ENCODE data around the gene ACAD11.
"Not testable (repeated sequence)": the region's sequence is repeated elsewhere in the genome, so short reads cannot be mapped to it uniquely, and the experiment has no call there.

The ACAD11 gene

DNA sequence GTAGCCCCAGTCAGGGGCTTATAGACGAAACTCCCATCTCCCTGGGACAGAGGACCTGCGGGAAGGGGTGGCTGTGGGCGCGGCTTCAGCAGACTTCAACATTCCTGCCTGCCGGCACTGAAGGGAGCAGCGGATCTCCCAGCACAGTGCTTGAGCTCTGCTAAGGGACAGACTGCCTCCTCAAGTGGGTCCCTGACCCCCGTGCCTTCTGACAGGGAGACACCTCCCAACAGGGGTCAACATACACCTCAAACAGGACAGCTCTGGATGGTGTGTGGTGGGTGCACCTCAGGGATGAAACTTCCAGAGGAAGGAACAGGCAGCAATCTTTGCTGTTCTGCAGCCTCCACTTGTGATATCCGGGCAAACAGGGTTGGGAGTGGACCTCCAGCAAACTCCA, 53.0 kb downstream of the ACAD11 start:
- not testable (repeated sequence) for H3K4me3 Mint-ChIP-seq; ATAC-seq (ENCODE audit: low read depth); H3K27ac Mint-ChIP-seq; H3K27me3 Mint-ChIP-seq; DNase-seq (ENCODE audit: low spot score in 2 of 2); H3K9me3 Mint-ChIP-seq; H3K4me1 Mint-ChIP-seq
- H3K36me3 Mint-ChIP-seq = peaks cover 46% of the 10 kb centered on the region

- Mint-ChIP-seq H3K4me3 (no peak overlapping the region), H3K4me1 (peaks cover under 1% of the 10 kb centered on the region), H3K27me3 (no peaks in the 10 kb centered on the region), H3K27ac (no peak overlapping the region), H3K9me3 (peaks cover 4% of the 10 kb centered on the region), H3K36me3 (peaks cover 43% of the 10 kb centered on the region)
- DNase-seq (ENCODE audit: low spot score in 2 of 2) (no peak), ATAC-seq (ENCODE audit: low read depth) (no peak)
Measured at GRCh38 chr3:132606085-132606484, 53.5 kb downstream of the ACAD11 start.

GRCh38 chr3:132605374-132605792, 54.2 kb downstream of the ACAD11 start:
- ATAC-seq (ENCODE audit: low read depth) (no peak), DNase-seq (ENCODE audit: low spot score in 2 of 2) (no peak)
- Mint-ChIP-seq H3K36me3 (peaks cover 42% of the 10 kb centered on the region), H3K27ac (no peak overlapping the region), H3K9me3 (peaks cover 4% of the 10 kb centered on the region), H3K4me3 (no peak overlapping the region), H3K27me3 (no peaks in the 10 kb centered on the region), H3K4me1 (no peaks in the 10 kb centered on the region)

GRCh38 chr3:132600614-132601013, 59.0 kb downstream of the ACAD11 start:
- H3K27me3 Mint-ChIP-seq = not testable (repeated sequence)
- peaks cover 24% of the 10 kb centered on the region for H3K36me3 Mint-ChIP-seq

GRCh38 chr3:132598181-132598580, 61.4 kb downstream of the ACAD11 start:
- no peaks in the 10 kb centered on the region for H3K27me3 Mint-ChIP-seq
- H3K4me1 Mint-ChIP-seq = peaks cover 2% of the 10 kb centered on the region
- no peaks in the 10 kb centered on the region for H3K9me3 Mint-ChIP-seq
- ATAC-seq (ENCODE audit: low read depth) (no peak), DNase-seq (ENCODE audit: low spot score in 2 of 2) (no peak)
- H3K36me3 Mint-ChIP-seq = peaks cover 29% of the 10 kb centered on the region
- H3K4me3 Mint-ChIP-seq = no peak overlapping the region
- H3K27ac Mint-ChIP-seq = no peak overlapping the region

More at GRCh38 chr3:132600614-132601013, 59.0 kb downstream of the ACAD11 start:
- H3K4me1 Mint-ChIP-seq; H3K9me3 Mint-ChIP-seq; H3K4me3 Mint-ChIP-seq; DNase-seq (ENCODE audit: low spot score in 2 of 2); H3K27ac Mint-ChIP-seq; ATAC-seq (ENCODE audit: low read depth): not testable (repeated sequence)

DNA sequence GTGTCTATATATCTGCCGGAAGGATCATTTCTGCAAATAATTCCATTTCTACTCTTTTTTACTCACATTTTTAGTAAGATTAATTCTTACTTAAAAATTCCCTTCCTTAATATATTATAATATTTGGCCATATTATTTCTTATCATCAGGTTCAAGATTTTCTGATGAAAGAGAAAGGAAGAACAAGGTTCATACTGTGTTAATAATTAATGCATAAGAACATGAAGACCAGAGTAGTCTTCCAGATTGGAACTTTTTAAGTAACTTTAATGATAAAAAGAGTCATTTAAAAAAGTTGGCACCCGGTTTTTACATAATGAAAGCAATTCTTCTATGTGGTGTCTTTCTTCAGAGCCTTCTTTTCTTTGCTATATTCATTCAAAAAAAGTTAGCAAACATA, 61.9 kb downstream of the ACAD11 start:
- no peak for ATAC-seq (ENCODE audit: low read depth)
- H3K4me3 Mint-ChIP-seq = no peak overlapping the region

DNA sequence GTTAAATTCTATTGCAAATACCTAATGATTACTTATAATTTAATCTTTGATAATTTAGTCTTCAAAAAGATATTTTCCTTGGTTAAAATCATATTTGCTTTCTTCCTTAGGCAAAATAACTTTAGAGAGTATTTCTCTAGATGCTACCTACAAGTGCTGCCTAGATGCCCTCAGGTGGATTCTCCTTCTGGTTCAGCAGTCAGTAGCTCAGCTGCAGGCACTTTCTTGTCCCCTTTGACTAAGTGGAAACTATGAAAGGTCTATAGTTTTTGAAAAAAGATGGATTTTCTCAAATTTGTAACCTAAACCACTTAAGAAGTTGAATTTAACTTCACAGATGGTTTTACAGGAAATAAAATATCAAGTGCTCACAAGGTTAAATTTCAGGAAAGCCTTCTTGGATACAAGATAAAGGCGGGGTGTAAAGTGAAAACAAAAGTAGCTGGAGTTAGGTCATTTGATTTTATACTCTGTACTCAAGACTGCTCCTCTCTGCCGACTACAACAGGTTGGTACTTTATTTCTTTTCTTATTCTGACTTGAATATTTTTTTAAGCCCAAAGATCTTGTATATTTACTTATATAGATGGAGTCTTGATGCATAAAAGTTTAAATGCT, 62.7 kb downstream of the ACAD11 start, which contains the start of gene ACKR4:
ACKR4 (plus strand) TSS at position 455 of the 618 bp plus-strand sequence. CDS start 3,128 bp downstream, outside the sequence.
- no peak for ATAC-seq (ENCODE audit: low read depth)
- H3K4me1 Mint-ChIP-seq = peaks cover 2% of the 10 kb centered on the region
- no peak for DNase-seq (ENCODE audit: low spot score in 2 of 2)
- H3K36me3 Mint-ChIP-seq = peaks cover 29% of the 10 kb centered on the region
- no peaks in the 10 kb centered on the region for H3K27me3 Mint-ChIP-seq
- no peak within 1 kb of the TSS for H3K27ac Mint-ChIP-seq
- no peaks in the 10 kb centered on the region for H3K9me3 Mint-ChIP-seq
- H3K4me3 Mint-ChIP-seq = no peak within 1 kb of the TSS

More for the DNA sequence above, 61.9 kb downstream of the ACAD11 start:
- no peak overlapping the region for H3K27ac Mint-ChIP-seq
- H3K4me1 Mint-ChIP-seq = peaks cover 2% of the 10 kb centered on the region
- H3K9me3 Mint-ChIP-seq = no peaks in the 10 kb centered on the region
- H3K27me3 Mint-ChIP-seq = no peaks in the 10 kb centered on the region
- no peak for DNase-seq (ENCODE audit: low spot score in 2 of 2)
- H3K36me3 Mint-ChIP-seq = peaks cover 29% of the 10 kb centered on the region

- Mint-ChIP-seq H3K4me3 (no peak overlapping the region), H3K4me1 (peaks cover 2% of the 10 kb centered on the region), H3K36me3 (peaks cover 31% of the 10 kb centered on the region), H3K27me3 (no peaks in the 10 kb centered on the region), H3K27ac (no peak overlapping the region), H3K9me3 (no peaks in the 10 kb centered on the region)
- DNase-seq (ENCODE audit: low spot score in 2 of 2) = no peak
- ATAC-seq (ENCODE audit: low read depth) = no peak
Measured at GRCh38 chr3:132596326-132596725, 63.3 kb downstream of the ACAD11 start.

DNA sequence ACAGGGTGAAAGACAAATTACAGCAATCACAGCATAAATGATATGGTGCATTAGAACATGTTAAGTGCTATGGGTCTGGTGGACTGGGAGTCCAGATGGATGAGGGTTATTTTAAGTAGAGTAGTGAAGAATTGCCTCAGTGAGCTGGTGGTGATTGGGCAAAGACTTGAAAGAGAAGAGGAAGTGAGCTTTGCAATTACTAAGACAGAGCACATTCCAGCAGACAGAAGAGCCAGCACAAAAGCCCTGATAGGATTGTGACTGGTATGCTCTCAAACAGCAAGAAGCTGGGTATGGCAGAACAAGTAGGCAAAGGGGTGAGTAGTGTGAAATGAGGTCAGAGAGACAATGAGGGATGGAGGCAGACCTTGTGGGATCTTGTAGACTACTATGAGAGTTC, 64.6 kb downstream of the ACAD11 start:
- Mint-ChIP-seq H3K27ac (no peak overlapping the region), H3K9me3 (peaks cover 1% of the 10 kb centered on the region), H3K36me3 (peaks cover 43% of the 10 kb centered on the region), H3K4me3 (no peak overlapping the region), H3K4me1 (peaks cover 2% of the 10 kb centered on the region), H3K27me3 (no peaks in the 10 kb centered on the region)
- DNase-seq (ENCODE audit: low spot score in 2 of 2) (no peak), ATAC-seq (ENCODE audit: low read depth) (no peak)

DNA sequence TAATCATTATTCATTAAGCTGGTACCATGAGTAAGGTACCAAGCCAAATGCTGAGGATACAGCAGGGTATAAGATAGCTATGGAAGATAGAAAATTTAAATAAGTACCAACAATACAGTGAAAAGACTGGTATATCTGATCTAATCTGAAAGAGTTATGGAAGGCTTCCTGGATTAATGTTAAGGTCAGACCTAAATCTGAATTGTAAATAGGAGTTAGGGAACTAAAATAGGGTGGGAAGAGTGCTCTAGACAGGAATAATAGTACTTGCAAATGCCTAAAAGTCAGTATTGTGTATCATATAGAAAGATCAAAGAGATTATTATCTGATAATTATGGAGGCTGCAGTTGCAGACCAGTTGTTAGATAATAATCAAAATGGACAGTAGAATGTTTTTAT, 65.1 kb downstream of the ACAD11 start:
- H3K27me3 Mint-ChIP-seq = no peaks in the 10 kb centered on the region
- ATAC-seq (ENCODE audit: low read depth) (no peak), DNase-seq (ENCODE audit: low spot score in 2 of 2) (no peak)
- no peak overlapping the region for H3K4me3 Mint-ChIP-seq
- peaks cover 1% of the 10 kb centered on the region for H3K9me3 Mint-ChIP-seq
- peaks cover 2% of the 10 kb centered on the region for H3K4me1 Mint-ChIP-seq
- no peak overlapping the region for H3K27ac Mint-ChIP-seq
- peaks cover 44% of the 10 kb centered on the region for H3K36me3 Mint-ChIP-seq

DNA sequence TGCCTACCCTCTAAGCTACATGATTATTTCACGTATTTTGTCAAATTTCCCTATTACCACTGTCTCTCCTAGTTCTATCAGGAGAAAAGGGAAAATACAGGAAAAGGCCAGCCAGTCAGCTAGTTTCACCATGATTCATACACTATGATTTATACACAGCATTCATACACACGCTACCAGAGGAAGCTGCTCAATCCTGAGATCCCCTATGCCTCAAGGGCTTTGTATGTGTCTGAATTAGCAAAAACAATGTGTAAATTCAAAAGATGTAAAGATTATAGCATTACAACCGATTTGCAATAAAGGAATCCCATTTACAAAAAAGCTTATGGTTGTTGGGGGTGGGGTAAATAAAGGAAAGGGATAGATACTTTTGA, 65.7 kb downstream of the ACAD11 start:
- Mint-ChIP-seq H3K4me1 (peaks cover 2% of the 10 kb centered on the region), H3K4me3 (no peak overlapping the region), H3K9me3 (peaks cover 1% of the 10 kb centered on the region), H3K27ac (no peak overlapping the region), H3K36me3 (peaks cover 42% of the 10 kb centered on the region), H3K27me3 (no peaks in the 10 kb centered on the region)
- DNase-seq (ENCODE audit: low spot score in 2 of 2) (no peak), ATAC-seq (ENCODE audit: low read depth) (no peak)

DNA sequence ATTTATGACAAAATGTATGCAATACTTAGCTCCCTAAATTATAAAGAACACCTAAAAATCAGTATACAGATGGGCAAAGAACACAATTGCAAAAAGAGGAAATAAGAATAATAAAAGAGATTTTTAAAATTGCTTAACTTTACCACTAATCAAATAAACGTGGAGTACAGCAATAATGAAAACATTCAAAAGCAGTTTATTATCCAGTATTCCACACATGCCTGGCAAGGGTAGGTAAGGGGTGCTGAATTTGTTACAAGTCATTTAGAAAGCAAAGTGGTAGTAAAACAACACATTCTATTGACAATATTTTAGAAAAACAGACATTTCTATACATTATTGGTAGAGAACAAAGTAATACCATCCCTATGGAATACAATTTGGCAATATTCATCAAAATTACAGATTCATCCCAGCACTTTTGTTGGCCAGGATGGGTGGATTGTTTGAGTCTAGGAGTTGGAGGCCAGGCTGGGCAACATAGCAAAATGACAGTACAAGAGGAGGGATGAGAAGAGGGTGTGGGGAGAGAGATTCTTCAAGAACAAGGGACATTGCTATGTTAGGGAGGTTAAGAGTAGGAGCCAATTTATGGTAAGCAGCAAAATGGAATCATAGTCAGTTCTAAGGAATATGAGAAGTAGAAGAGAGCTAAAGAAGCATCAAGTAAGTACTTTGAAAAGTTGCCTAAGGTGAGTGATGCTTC, 66.2 kb downstream of the ACAD11 start:
- DNase-seq (ENCODE audit: low spot score in 2 of 2) = no peak
- H3K27me3 Mint-ChIP-seq = no peaks in the 10 kb centered on the region
- H3K27ac Mint-ChIP-seq = no peak overlapping the region
- no peak for ATAC-seq (ENCODE audit: low read depth)
- H3K4me1 Mint-ChIP-seq = peaks cover 2% of the 10 kb centered on the region
- peaks cover 1% of the 10 kb centered on the region for H3K9me3 Mint-ChIP-seq
- H3K36me3 Mint-ChIP-seq = peaks cover 38% of the 10 kb centered on the region
- no peak overlapping the region for H3K4me3 Mint-ChIP-seq

DNA sequence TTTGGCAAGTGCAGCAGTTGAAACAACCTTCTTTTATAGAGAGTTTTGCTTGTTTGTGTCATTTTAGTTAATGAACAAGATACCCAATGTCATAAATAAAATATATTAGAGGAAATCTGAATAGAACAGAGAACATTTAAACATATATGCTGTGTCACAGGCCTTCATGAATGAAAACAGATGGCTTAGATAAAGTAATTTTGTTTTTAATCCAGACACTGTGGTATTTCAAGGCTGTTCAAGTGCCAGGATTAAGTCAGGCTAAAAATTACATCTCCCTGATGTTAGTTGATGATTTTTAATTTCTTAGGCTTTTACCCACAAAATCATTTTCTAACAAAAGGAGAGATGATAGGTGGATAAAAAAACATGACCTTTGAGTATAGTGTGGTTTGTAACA, 67.4 kb downstream of the ACAD11 start:
- H3K27me3 Mint-ChIP-seq = no peaks in the 10 kb centered on the region
- no peak overlapping the region for H3K4me3 Mint-ChIP-seq
- peaks cover 1% of the 10 kb centered on the region for H3K9me3 Mint-ChIP-seq
- no peak overlapping the region for H3K27ac Mint-ChIP-seq
- DNase-seq (ENCODE audit: low spot score in 2 of 2) = no peak
- peaks cover 39% of the 10 kb centered on the region for H3K36me3 Mint-ChIP-seq
- H3K4me1 Mint-ChIP-seq = peaks cover 2% of the 10 kb centered on the region
- ATAC-seq (ENCODE audit: low read depth) = no peak

DNA sequence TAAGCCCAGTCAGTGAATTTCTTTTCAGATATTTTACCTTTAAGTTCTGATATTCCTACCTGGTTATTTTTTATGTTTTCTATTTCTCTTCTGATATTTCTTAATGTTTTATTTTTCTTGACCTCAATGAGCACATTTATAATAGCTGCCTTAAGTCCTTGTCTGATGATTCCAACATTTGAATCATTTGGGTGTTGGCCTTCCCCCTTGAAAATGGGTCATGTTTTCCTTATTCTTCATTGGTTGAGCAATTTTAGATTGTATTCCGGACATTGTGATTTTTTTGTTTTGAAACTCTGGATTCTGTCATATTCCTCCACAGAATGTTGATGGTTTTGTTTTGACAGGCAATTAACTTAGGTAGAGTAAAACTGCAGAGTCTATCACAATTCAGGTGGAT, 72.2 kb downstream of the ACAD11 start:
- H3K36me3 Mint-ChIP-seq = peaks cover 22% of the 10 kb centered on the region
- no peak for DNase-seq (ENCODE audit: low spot score in 2 of 2)
- H3K4me3 Mint-ChIP-seq = no peak overlapping the region
- ATAC-seq (ENCODE audit: low read depth) = no peak
- no peak overlapping the region for H3K27ac Mint-ChIP-seq
- H3K27me3 Mint-ChIP-seq = no peaks in the 10 kb centered on the region
- no peaks in the 10 kb centered on the region for H3K4me1 Mint-ChIP-seq
- H3K9me3 Mint-ChIP-seq = peaks cover 3% of the 10 kb centered on the region

- Mint-ChIP-seq H3K4me3 (no peak overlapping the region), H3K4me1 (no peaks in the 10 kb centered on the region), H3K27me3 (no peaks in the 10 kb centered on the region), H3K36me3 (peaks cover 47% of the 10 kb centered on the region), H3K9me3 (peaks cover 4% of the 10 kb centered on the region), H3K27ac (no peak overlapping the region)
- no peak for DNase-seq (ENCODE audit: low spot score in 2 of 2)
- no peak for ATAC-seq (ENCODE audit: low read depth)
Measured at GRCh38 chr3:132573797-132574211, 85.8 kb downstream of the ACAD11 start.
